Tibial artery (tissue), 4 donors: ENCODE measurements around the gene MAML2.

Experiments
- DNase-seq, 2 donors: peaks; one replicate each; pipeline ENCODE4 v3.0.0-alpha.2; 2019
- H3K27ac ChIP-seq, 2 donors: fragments of 200-600 bp; sonication (generic) in 1 of 2; 1 replicate in 1 of 2; 2 replicates in 1 of 2; pipeline ENCODE4 v1.5.1; 2018 to 2019; ENCODE audit warnings: mild to moderate bottlenecking in 1 of 2
- H3K27me3 ChIP-seq, 2 donors: fragments of 200-600 bp; sonication (generic) in 1 of 2; one replicate each; pipeline versions ENCODE4 v1.5.1 to v1.6.0; 2016 to 2019
- H3K36me3 ChIP-seq, 3 donors: fragments of 200-600 bp; sonication (generic) in 2 of 3; one replicate each; pipeline ENCODE4 v1.5.1; 2016 to 2019; ENCODE audit warnings: mild to moderate bottlenecking in 2 of 3
- H3K4me1 ChIP-seq, 4 donors: fragments of 200-600 bp; sonication (generic) in 2 of 4; 1 replicate in 3 of 4; 2 replicates in 1 of 4; pipeline ENCODE4 v1.5.1; 2016 to 2019
- H3K4me3 ChIP-seq, 2 donors: fragments of 200-600 bp; sonication (generic) in 1 of 2; 1 replicate in 1 of 2; 2 replicates in 1 of 2; pipeline ENCODE4 v1.5.1; 2018 to 2019; ENCODE audit warnings: mild to moderate bottlenecking in 2 of 2
- H3K9me3 ChIP-seq, 3 donors: fragments of 200-600 bp; sonication (generic) in 1 of 3; one replicate each; pipeline ENCODE4 v1.5.1; 2016 to 2019
- CTCF ChIP-seq, 2 experiments: fragments of 200-600 bp in 1 of 2; fragments of 450-650 bp in 1 of 2; IDR thresholded peaks; one replicate each; pipeline ENCODE4 v1.5.1; 2017 to 2019; ENCODE audit warnings: antibody characterized with exemption in 2 of 2, mild to moderate bottlenecking in 1 of 2, moderate library complexity in 1 of 2
- intact Hi-C: fragments of 100-400 bp; cut with DNase I; formaldehyde crosslinking; loops from one replicate; pipeline ENCODE4 v1.15.0; 2023; ENCODE audit warnings: low total_unique reads

Gene MAML2

GRCh38 chr11:96038046-96038445 lies 304.9 kb downstream of the MAML2 start:
- Histone ChIP-seq H3K27me3 (no peaks in the 10 kb centered on the region), H3K36me3 (peaks cover 0 to 3% (median 0%) of the 10 kb centered on the region in 3 donors), H3K27ac (no peak overlapping the region), H3K4me3 (no peak overlapping the region), H3K4me1 (peaks cover 0 to 3% (median 0%) of the 10 kb centered on the region in 4 donors), H3K9me3 (no peaks in the 10 kb centered on the region)
- no peak for TF ChIP-seq CTCF (IDR thresholded peaks at IDR 0.05)
- no peak for DNase-seq
- intact Hi-C loops: no loop called here

GRCh38 chr11:96037405-96037949 lies 305.5 kb downstream of the MAML2 start:
- Histone ChIP-seq H3K4me1 (peaks cover 0 to 3% (median 0%) of the 10 kb centered on the region in 4 donors), H3K9me3 (no peaks in the 10 kb centered on the region), H3K27ac (no peak overlapping the region), H3K27me3 (no peaks in the 10 kb centered on the region), H3K4me3 (no peak overlapping the region), H3K36me3 (peaks cover 0 to 3% (median 0%) of the 10 kb centered on the region in 3 donors)
- no peak for TF ChIP-seq CTCF (IDR thresholded peaks at IDR 0.05)
- intact Hi-C loops: no loop called here
- no peak for DNase-seq

GRCh38 chr11:96036863-96037262 lies 306.1 kb downstream of the MAML2 start:
- intact Hi-C loops: no loop called here
- no peaks in the 10 kb centered on the region for H3K9me3 ChIP-seq
- H3K27me3 ChIP-seq: no peaks in the 10 kb centered on the region
- no peaks in the 10 kb centered on the region for H3K36me3 ChIP-seq
- no peak overlapping the region for H3K4me3 ChIP-seq
- peaks cover 0 to 3% (median 0%) of the 10 kb centered on the region in 4 donors for H3K4me1 ChIP-seq
- no peak for DNase-seq
- H3K27ac ChIP-seq: no peak overlapping the region
- TF ChIP-seq CTCF (IDR thresholded peaks at IDR 0.05): no peak

GRCh38 chr11:96035740-96036078 lies 307.3 kb downstream of the MAML2 start:
- peaks cover 0 to 3% (median 0%) of the 10 kb centered on the region in 4 donors for H3K4me1 ChIP-seq
- H3K4me3 ChIP-seq: no peak overlapping the region
- DNase-seq: no peak
- no peaks in the 10 kb centered on the region for H3K27me3 ChIP-seq
- no peak for TF ChIP-seq CTCF (IDR thresholded peaks at IDR 0.05)
- intact Hi-C loops: no loop called here
- H3K9me3 ChIP-seq: no peaks in the 10 kb centered on the region
- H3K27ac ChIP-seq: no peak overlapping the region
- H3K36me3 ChIP-seq: no peaks in the 10 kb centered on the region

GRCh38 chr11:96035031-96035739 lies 307.8 kb downstream of the MAML2 start:
- Histone ChIP-seq H3K4me3 (no peak overlapping the region), H3K4me1 (peaks cover 0 to 3% (median 0%) of the 10 kb centered on the region in 4 donors), H3K27ac (no peak overlapping the region), H3K27me3 (no peaks in the 10 kb centered on the region), H3K9me3 (no peaks in the 10 kb centered on the region), H3K36me3 (no peaks in the 10 kb centered on the region)
- intact Hi-C loops: no loop called here
- no peak for DNase-seq
- no peak for TF ChIP-seq CTCF (IDR thresholded peaks at IDR 0.05)
